Esophagus muscularis mucosa (tissue), 4 donors: ENCODE measurements around the gene SNAPC4. TPM values are rescaled to one million over a fixed set of nuclear protein-coding genes. Genes with fewer than 3 reads are reported as not detected.
A peak's percentile ranks its signal among the peaks of the same experiment; 100 is the strongest.

ENCODE experiments used
- DNase-seq: peaks from one replicate; pipeline ENCODE4 v3.0.0-alpha.2; 2017; ENCODE audit errors: extremely low spot score
- H3K27ac ChIP-seq, 4 donors: fragments of 200-600 bp; sonication (generic); replicated peaks in 1 of 4; 1 replicate in 3 of 4; 2 replicates in 1 of 4; pipeline ENCODE4 v1.5.1; 2016 to 2019; ENCODE audit warnings: mild to moderate bottlenecking in 1 of 4
- H3K27me3 ChIP-seq, 4 donors: fragments of 200-600 bp; sonication (generic); one replicate each; pipeline versions ENCODE4 v1.5.1 to v1.6.0; 2016 to 2019
- H3K36me3 ChIP-seq, 4 donors: fragments of 200-600 bp; sonication (generic); one replicate each; pipeline ENCODE4 v1.5.1; 2016 to 2019
- H3K4me1 ChIP-seq, 4 donors: fragments of 200-600 bp; sonication (generic); one replicate each; pipeline ENCODE4 v1.5.1; 2016 to 2019
- H3K4me3 ChIP-seq, 4 donors: fragments of 200-600 bp; sonication (generic); 1 replicate in 2 of 4; 2 replicates in 2 of 4; pipeline ENCODE4 v1.5.1; 2016 to 2019; ENCODE audit warnings: mild to moderate bottlenecking in 4 of 4, moderate library complexity in 1 of 4
- H3K9me3 ChIP-seq, 4 donors: fragments of 200-600 bp; sonication (generic); 1 replicate in 3 of 4; 2 replicates in 1 of 4; pipeline ENCODE4 v1.5.1; 2016 to 2019
- EP300 ChIP-seq: sonication (generic); formaldehyde crosslinking; IDR thresholded peaks from one replicate; pipeline ENCODE4 v1.6.1; 2017; ENCODE audit warnings: antibody characterized with exemption
- POLR2A ChIP-seq: fragments of 450-650 bp; IDR thresholded peaks from one replicate; pipeline ENCODE4 v1.6.1; 2017; ENCODE audit warnings: antibody characterized with exemption, moderate library complexity, mild to moderate bottlenecking, low read depth
- POLR2AphosphoS5 ChIP-seq, 2 donors: sonication (generic); formaldehyde crosslinking; IDR thresholded peaks; one replicate each; pipeline ENCODE4 v1.6.1; 2017; ENCODE audit warnings: antibody characterized with exemption in 2 of 2
- WGBS: methylation state at CpG from one replicate; pipeline ENCODE4 v1.1.5; 2018; 5-methylcytosine and 5-hydroxymethylcytosine counted together
- intact Hi-C: fragments of 100-400 bp; cut with DNase I; formaldehyde crosslinking; loops from one replicate; pipeline ENCODE4 v1.15.1; 2023
- total RNA-seq, 4 donors: library from RNA; depleted of rRNA; stranded (reverse); fragments of >200 nt; gene quantifications; one replicate each; pipeline versions ENCODE4 v1.1.0 to v1.2.1, GENCODE V29; 2016
- TF ChIP-seq, protein P1 (sequence below), 3 experiments: fragments of 200-600 bp in 2 of 3; fragments of 450-650 bp in 1 of 3; sonication (generic) in 2 of 3; IDR thresholded peaks; one replicate each; pipeline ENCODE4 v1.5.1; 2017 to 2019; ENCODE audit warnings: antibody characterized with exemption in 3 of 3, mild to moderate bottlenecking in 2 of 3, moderate library complexity in 1 of 3

SNAPC4 gene
- total RNA-seq, 4 donors from 2014 or later, result 3.3 to 8.4 (median 4.9) TPM

DNA sequence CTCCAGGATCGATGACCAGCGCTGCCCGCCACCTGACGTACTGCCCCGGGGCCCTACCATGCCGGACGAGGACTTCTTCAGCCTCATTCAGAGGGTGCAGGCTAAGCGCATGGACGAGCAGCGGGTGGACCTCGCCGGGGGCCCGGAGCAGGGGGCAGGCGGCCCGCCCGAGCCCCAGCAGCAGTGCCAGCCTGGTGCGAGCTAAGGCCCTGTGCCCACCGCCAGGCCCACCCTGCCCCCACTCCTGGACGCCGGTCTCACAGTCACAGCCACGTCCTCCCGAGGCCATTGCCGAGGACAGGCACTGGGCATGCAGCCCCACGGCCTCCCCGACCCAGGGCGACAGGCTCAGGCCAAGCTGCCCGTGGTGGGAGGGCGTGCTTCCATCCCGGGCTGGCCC lies 42.0 kb downstream of the SNAPC4 start:
- Histone ChIP-seq H3K9me3 (no peaks in the 10 kb centered on the region), H3K36me3 (peaks cover 0 to 44% (median 34%) of the 10 kb centered on the region in 4 donors), H3K27ac (no peak overlapping the region), H3K27me3 (no peaks in the 10 kb centered on the region), H3K4me1 (peaks cover 40 to 57% (median 48%) of the 10 kb centered on the region in 4 donors), H3K4me3 (no peak overlapping the region)
- DNase-seq, result no peak
- no CpG with 5 or more reads among the region's 29 CpGs for WGBS
- TF ChIP-seq EP300 (no peak), POLR2A (no peak), POLR2AphosphoS5 (IDR thresholded peaks at IDR 0.05) (no peak)
- TF ChIP-seq, protein P1, sequence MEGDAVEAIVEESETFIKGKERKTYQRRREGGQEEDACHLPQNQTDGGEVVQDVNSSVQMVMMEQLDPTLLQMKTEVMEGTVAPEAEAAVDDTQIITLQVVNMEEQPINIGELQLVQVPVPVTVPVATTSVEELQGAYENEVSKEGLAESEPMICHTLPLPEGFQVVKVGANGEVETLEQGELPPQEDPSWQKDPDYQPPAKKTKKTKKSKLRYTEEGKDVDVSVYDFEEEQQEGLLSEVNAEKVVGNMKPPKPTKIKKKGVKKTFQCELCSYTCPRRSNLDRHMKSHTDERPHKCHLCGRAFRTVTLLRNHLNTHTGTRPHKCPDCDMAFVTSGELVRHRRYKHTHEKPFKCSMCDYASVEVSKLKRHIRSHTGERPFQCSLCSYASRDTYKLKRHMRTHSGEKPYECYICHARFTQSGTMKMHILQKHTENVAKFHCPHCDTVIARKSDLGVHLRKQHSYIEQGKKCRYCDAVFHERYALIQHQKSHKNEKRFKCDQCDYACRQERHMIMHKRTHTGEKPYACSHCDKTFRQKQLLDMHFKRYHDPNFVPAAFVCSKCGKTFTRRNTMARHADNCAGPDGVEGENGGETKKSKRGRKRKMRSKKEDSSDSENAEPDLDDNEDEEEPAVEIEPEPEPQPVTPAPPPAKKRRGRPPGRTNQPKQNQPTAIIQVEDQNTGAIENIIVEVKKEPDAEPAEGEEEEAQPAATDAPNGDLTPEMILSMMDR (IDR thresholded peaks at IDR 0.05), result no peak
- intact Hi-C loops, result no loop called here

DNA sequence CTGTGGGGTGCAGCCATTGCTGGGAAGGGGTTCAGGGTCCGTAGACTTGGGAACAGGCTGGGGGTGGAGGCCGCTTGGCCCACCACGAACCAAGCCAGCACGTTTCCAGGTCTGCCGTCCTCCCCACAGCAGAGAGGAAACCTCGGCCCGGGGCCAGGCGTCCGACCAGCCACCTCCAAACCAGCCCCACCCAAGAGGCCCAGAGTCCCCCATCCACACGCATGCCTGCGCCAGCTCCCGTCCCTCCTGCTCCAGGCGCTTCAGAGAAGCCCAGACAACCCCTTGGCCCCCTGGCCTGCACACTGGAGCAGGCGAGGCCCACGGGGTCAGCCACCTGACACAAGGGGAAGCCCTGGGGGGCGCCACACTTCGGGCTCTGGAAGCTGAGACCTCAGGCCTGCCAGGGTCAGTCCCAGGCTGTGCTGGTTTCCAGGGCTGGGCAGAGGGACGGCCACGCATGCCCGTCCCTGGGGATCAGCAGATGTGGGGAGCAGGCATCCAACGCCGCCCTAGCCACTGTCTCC lies 42.7 kb downstream of the SNAPC4 start:
- H3K4me3 ChIP-seq, result no peak overlapping the region
- no peaks in the 10 kb centered on the region for H3K27me3 ChIP-seq
- no peak overlapping the region for H3K27ac ChIP-seq
- WGBS, result 85% methylated on average over 13 of the region's 22 CpGs
- no peak for DNase-seq
- no peaks in the 10 kb centered on the region for H3K9me3 ChIP-seq
- H3K36me3 ChIP-seq, result peaks cover 0 to 44% (median 34%) of the 10 kb centered on the region in 4 donors
- intact Hi-C loops, result no loop called here
- H3K4me1 ChIP-seq, result peaks cover 33 to 50% (median 40%) of the 10 kb centered on the region in 4 donors
- no peak for TF ChIP-seq POLR2A
- no peak for TF ChIP-seq EP300
- TF ChIP-seq, protein P1 (IDR thresholded peaks at IDR 0.05), result no peak
- no peak for TF ChIP-seq POLR2AphosphoS5 (IDR thresholded peaks at IDR 0.05)

DNA sequence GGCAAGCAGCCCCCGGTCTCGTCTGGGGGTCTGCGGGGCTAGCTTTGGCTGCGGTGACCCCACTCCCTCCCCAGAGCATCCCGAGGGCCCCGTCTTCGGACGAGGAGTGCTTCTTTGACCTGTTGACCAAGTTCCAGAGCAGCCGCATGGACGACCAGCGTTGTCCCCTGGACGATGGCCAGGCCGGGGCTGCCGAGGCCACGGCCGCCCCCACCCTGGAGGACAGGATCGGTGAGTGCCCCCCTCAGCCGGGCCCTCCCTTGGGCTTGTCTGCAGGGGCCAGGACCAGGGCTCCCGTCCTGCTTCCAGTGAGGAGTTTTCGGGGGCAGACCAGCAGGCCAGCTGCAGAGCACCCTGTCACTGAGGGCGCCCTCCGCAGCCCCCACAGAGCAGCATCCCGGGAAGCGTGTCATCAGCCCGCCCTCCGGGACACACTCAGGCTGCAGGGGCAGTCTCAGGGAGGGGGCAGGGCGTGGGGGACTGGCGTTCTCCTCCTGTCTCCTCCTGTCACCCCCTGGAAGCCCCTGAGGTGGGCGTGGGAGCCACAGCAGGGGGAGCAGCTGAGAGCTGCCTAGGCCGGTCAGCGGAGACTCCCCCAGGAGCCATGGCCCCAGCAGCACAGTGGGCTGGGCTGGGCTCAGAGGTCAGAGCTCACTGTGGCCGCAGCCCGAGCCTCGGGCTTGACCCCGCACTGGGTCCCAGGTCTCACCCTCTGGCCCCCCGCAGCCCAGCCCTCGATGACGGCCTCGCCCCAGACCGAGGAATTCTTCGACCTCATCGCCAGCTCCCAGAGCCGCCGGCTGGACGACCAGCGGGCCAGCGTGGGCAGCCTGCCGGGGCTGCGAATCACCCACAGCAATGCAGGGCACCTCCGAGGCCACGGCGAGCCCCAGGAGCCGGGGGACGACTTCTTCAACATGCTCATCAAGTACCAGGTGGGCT lies 44.1 kb downstream of the SNAPC4 start:
- Histone ChIP-seq H3K36me3 (peaks cover 0 to 40% (median 34%) of the 10 kb centered on the region in 4 donors), H3K9me3 (no peaks in the 10 kb centered on the region), H3K4me3 (no peak overlapping the region), H3K27me3 (no peaks in the 10 kb centered on the region), H3K27ac (peak overlapping the region in 1 of 4 donors; percentile 36), H3K4me1 (peaks cover 19 to 36% (median 27%) of the 10 kb centered on the region in 4 donors)
- intact Hi-C loops, result no loop called here
- no peak for DNase-seq
- 87% methylated on average over 8 of the region's 54 CpGs for WGBS
- no peak for TF ChIP-seq POLR2AphosphoS5 (IDR thresholded peaks at IDR 0.05)
- TF ChIP-seq, protein P1 (IDR thresholded peaks at IDR 0.05), result no peak
- no peak for TF ChIP-seq POLR2A
- TF ChIP-seq EP300, result no peak

DNA sequence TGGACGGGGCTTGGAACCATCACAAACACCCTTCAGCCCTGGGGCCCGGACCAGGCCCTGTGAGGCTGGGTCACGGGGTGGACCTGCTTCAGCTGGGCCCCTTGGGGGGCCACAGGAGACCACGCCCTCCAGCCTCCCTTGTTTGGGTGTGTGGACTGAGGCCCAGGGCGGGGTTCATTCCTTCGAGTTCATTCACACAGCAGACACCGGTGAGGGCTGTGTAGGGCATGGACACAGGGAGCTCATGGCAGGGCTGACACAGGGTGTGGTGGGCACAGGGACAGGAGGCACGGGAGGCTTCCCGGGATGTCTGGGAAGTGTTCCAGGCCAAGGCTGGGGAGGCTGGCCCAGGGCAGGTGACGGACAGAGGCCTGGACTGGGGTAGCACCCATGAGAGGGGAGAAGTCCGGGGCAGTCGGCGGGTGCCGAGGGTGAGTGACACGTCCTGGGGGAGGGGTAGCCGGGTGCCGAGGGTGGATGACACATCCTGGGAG lies 45.3 kb downstream of the SNAPC4 start:
- WGBS, result 40% methylated on average over 14 of the region's 17 CpGs
- intact Hi-C loops, result no loop called here
- Histone ChIP-seq H3K9me3 (no peaks in the 10 kb centered on the region), H3K4me3 (no peak overlapping the region), H3K27ac (peak overlapping the region; percentile 65 to 82 (median 78)), H3K4me1 (peaks cover 18 to 28% (median 21%) of the 10 kb centered on the region in 4 donors), H3K27me3 (no peaks in the 10 kb centered on the region), H3K36me3 (peaks cover 0 to 49% (median 39%) of the 10 kb centered on the region in 4 donors)
- peak in 1 of 2 donors; percentile 45 for TF ChIP-seq POLR2AphosphoS5 (IDR thresholded peaks at IDR 0.05)
- no peak for TF ChIP-seq POLR2A
- DNase-seq, result no peak
